SK-N-SH treated with all-trans-retinoic acid at 6 μM for 48 hours (cell line): ENCODE results near the gene CYP2A6.

Source experiments
- ARNTL ChIP-seq: fragments of 450-650 bp; formaldehyde crosslinking; IDR thresholded peaks from 2 replicates; pipeline ENCODE4 v1.5.0; 2020; ENCODE audit warnings: low read depth, mild to moderate bottlenecking, moderate library complexity, borderline replicate concordance
- POU6F1 ChIP-seq: fragments of 250-450 bp; sonication (Bioruptor Pico); IDR thresholded peaks from 2 replicates; pipeline ENCODE4 v1.8.0; 2021; ENCODE audit warnings: low read depth, mild to moderate bottlenecking, moderate library complexity, borderline replicate concordance
- ZNF565 ChIP-seq: fragments of 450-650 bp; formaldehyde crosslinking; conservative IDR thresholded peaks from 2 replicates; pipeline ENCODE4 v1.5.0; 2020; ENCODE audit warnings: low read depth, mild to moderate bottlenecking, moderate library complexity
- ZNF8 ChIP-seq: fragments of 450-650 bp; formaldehyde crosslinking; IDR thresholded peaks from 2 replicates; pipeline ENCODE4 v1.5.0; 2020; ENCODE audit warnings: mild to moderate bottlenecking, moderate library complexity

GRCh38 chr19:40822161-40822560 lies 28.1 kb downstream of the CYP2A6 start:
- no peak for TF ChIP-seq ZNF8 (CRISPR knock-in tag)
- TF ChIP-seq ARNTL (CRISPR knock-in tag) = no peak
- TF ChIP-seq ZNF565 (CRISPR knock-in tag) = no peak
- no peak for TF ChIP-seq POU6F1 (CRISPR knock-in tag)
